GM18511 (cell line): ENCODE measurements around the gene TTLL13.
A peak's percentile ranks its signal among the peaks of the same experiment; 100 is the strongest.
"Not testable (repeated sequence)": the region's sequence is repeated elsewhere in the genome, so short reads cannot be mapped to it uniquely, and the experiment has no call there.

Source experiments
- ATAC-seq: cut with Tn5 transposase; IDR thresholded peaks from one replicate; pipeline ENCODE4 v1.9.1; 2021; ENCODE audit warnings: mild to moderate bottlenecking, moderate library complexity; ENCODE audit not compliant: unreplicated experiment

TTLL13 gene

GRCh38 chr15:90234096-90234988, 15.0 kb upstream of the TTLL13 start, which contains the start of gene GDPGP1:
GDPGP1 (plus strand) TSS chr15:90234209; CDS start chr15:90240909, 6,700 bp downstream.
- ATAC-seq, result peak; percentile 66

GRCh38 chr15:90239371-90239770, 10.0 kb upstream of the TTLL13 start:
- no peak for ATAC-seq

DNA sequence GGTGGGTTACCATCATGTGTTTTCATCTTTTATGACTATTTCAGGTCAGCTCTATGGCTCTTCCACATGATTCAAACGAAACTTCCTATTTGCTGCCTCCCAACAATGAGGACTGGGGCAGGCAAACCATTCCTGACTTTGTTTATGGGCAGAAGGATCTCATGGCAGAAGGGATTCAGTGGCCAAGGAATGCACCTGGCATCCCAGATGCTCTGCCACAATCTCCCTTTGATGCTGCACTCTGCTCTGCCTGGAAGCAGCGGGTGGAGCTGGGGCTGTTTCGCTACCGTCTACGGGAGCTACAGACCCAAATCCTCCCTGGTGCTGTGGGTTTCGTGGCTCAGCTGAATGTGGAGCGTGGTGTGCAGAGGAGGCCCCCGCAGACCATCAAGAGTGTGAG, 8.5 kb upstream of the TTLL13 start:
- no peak for ATAC-seq

- no peak for ATAC-seq
Measured at GRCh38 chr15:90241343-90242192, 7.8 kb upstream of the TTLL13 start.

DNA sequence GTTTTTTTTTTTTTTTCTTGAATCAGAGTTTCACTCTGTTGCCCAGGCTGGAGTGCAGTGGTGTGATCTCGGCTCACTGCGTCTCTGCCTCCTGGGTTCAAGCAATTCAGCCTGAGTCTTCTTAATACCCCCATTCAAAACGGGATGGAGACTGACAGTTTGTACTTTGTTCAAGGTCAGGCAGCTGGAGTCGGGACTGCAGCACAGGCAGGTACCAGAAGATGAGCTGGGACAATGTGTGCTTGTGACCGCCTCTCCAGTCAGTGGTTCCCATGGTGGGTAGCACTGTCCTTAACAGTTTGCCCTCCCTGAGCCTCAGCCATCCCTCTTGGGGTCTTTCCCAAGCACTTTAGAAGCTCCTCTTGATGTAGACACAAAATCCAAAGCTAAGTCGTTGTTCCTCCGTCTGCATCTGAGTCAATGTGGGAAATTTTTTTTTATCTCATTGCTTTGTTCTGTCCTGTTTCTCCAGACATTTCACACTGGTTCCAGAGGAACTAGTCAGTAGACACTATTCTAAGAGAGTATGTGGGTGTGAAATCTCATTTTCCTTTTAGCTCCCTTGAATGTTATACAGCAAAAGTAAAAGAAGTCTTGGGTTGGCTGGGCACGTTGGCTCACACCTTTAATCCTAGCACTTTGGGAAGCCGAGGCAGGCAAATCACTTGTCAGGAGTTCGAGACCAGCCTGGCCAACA, 5.3 kb upstream of the TTLL13 start:
- no peak for ATAC-seq

GRCh38 chr15:90248789-90249202, 560 bp upstream of the TTLL13 start:
- no peak for ATAC-seq

DNA sequence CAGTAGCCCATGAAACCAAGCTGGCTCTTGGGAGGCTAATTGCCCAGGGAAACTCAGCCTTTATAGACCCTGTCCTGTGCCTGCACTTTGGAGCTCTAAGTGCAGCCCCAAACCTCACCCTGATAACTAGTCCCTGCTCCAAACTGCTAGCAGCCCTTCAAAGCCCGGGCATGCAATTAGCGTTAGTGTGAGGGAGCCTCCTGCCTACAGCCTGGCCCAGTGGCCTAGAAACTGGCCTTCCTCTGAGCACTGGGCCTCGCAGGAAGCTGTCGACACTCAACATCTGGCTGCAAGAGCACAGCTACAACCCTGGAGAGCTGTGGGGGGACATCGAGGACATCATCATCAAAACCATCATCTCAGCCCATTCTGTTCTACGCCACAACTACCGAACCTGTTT, 8.4 kb downstream of the TTLL13 start:
- ATAC-seq, result no peak

GRCh38 chr15:90259524-90259923, 10.2 kb downstream of the TTLL13 start:
- ATAC-seq, result no peak

DNA sequence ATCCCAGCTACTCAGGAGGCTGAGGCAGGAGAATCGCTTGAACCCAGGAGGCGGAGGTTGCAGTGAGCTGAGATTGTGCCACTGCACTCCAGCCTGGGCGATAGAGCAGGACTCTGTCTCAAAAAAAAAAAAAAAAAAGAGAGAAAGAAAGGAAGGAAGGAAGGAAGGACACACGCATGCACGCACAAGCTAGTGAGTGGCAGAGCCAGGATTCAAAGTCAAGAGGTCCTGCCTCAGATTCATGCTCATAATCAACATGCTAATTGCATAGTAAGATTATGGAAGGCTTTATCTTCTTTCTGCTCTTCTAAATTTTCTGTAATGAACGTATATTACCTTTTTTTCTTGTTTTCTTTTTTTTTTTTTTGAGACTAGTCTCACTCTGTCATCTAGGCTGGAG, 11.4 kb downstream of the TTLL13 start:
- ATAC-seq, result not testable (repeated sequence)

DNA sequence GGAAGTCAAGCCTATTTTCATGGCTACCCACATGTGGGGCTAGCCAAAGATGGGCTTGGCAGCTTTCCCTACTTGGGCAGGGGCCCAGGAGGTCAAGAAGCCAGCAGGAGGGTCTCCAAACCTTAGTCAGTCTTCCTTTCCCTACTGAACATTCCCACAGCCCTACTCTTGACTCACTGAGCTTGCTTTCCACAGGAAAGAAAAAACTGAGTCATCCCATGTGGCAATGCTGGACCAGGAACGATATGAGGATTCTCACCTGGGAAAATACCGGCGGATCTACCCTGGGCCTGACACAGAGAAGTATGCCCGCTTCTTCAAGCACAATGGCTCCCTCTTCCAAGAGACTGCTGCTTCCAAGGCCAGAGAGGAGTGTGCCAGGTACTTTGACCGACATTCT, 12.5 kb downstream of the TTLL13 start:
- no peak for ATAC-seq

- ATAC-seq, result no peak
Measured at GRCh38 chr15:90262426-90262825, 13.1 kb downstream of the TTLL13 start.

- ATAC-seq, result no peak
Measured at GRCh38 chr15:90264671-90265070, 15.3 kb downstream of the TTLL13 start.

DNA sequence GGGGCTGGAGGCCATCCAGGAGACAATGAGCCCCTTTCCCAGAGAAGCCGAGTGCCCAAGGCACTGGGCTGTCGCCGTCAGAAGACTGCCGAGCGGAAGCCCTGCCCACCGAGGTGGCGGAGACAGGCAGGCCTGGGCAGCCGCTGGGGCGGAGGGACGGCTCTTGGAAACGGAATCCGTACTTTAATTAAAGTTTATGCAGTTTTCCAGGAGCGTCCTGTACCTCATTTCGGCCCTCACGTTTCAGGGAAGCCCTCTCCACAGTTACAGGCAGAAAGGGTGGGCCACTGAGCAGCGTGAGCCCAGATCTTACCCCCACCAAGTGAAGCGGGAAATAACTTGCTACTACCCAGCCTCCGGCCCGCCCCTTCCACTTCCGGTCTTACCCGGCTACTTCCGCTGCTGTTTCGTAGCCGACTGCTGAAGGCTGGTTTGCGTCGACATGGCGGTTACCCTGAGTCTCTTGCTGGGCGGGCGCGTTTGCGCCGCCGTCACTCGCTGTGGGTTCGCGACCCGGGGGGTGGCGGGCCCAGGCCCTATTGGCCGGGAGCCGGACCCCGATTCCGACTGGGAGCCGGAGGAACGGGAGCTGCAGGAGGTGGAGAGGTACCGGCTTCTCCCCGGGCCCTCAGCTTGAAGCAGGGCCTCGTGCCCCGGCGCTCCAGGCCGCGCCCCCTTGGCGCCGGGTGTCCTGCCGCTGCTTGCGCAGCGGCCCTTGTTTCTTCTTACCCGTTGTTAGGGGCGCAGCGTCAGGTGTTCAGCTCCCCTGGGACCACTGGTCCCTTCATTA, 16.1 kb downstream of the TTLL13 start, which contains the start of gene NGRN:
NGRN (plus strand) TSS at position 402 of the 790 bp plus-strand sequence; CDS start at position 443, 41 bp downstream.
- ATAC-seq, result peak; percentile 96

DNA sequence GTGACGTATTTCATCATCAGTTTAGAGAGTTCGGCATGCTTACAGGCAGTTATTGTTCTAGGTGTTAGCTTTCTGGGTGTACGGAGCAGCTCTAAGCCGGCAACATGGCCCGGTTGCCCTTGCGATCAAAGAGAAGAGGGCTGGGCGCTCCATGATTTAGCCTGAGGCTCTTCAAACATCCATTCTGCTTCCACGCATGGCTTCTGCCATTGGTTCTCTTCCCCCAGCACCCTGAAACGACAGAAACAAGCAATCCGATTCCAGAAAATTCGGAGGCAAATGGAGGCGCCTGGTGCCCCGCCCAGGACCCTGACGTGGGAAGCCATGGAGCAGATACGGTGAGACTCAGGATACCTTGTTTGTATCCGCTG, 16.7 kb downstream of the TTLL13 start:
- ATAC-seq, result peak; percentile 15

DNA sequence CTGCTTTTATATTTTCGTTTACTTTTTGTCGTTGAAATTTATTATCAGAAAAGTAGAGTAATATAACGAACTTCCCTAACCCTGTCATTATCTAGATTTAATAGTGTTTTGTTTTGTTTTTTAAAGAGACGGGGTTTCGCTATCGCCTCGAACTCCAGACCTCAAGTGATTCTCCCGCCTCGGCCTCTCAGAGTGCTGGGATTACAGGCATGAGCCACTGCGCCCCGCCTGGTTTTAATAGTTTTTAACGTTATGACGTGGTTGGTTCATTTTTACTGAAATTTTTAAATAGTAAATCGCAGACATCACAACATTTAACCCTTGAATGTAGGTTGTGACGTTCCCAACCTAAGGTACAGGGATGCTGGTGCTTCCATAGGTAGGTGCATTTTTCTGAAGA, 17.1 kb downstream of the TTLL13 start:
- no peak for ATAC-seq

DNA sequence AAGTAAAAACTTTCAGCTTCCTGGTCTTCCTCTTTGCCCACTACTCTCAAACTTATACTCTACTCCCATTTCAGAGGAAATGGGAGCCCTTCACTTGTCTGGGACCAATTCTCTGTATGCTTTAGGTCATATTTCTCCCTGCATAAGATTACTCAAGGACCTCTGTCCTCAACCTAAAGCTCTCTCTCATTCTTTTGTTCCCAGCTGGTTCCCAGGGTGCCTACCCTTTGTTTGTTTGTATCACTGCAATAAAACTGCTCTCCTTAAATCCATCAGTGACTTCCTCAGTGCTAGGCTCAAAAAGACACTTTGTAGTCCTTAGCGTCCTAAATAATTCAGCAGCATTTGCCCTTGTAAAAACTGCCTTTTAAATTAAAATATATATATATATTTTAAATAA, 19.1 kb downstream of the TTLL13 start:
- ATAC-seq, result no peak

DNA sequence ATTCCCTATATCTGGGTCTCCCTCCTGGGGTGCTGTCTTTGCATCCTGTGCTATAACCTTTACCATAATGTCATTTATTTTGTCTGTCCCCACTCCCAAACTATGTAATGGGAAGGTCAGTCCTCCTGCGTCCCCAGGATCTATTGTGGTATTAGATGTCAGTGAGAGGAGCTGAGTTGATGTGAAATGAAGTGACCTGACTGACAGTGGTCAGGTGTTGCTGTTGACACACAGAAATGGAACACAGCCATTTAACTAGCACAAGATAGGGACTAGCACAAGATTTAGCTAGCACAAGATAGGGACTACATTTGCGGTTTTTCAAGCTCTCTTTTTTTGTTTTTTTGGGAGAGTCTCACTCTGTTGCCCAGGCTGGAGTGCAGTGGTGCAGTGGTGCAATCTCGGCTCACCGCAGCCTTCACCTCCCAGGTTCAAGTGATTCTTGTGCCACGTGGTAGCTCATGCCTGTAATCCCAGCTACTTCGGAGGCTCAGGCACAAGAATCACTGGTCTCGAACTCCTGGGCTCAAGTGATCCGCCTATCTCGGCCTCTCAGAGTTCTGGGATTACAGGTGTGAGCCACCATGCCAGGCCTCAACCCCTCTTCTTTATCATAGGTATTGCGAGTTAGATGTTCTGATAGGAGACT, 21.3 kb downstream of the TTLL13 start:
- no peak for ATAC-seq

DNA sequence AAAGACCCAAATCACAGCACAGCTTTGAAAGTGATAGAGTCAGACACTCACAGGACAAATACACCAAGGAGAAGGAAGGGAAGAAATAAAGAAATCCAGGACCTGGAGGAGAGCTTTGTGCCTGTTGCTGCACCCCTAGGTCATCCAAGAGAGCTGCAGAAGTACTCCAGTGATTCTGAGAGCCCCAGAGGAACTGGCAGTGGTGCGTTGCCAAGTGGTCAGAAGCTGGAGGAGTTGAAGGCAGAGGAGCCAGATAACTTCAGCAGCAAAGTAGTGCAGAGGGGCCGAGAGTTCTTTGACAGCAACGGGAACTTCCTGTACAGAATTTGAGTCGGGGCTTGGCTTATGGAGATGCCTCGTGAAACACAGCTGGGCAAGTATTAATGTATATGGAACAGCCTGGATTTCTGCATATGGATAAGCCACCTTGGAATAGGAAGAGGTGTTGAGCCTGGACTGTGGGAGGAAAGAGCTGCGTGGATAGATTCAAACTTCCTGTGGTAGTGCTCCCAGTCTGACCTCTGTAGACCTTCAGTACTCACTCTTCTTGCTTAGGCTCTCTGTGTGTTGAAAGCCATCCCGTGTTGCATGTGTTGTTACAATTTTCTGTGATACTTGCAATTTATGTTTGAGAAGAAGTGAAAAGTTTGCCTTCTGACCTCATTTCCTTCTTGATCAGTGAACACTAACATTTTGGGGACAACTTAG, 22.3 kb downstream of the TTLL13 start:
- ATAC-seq, result no peak

GRCh38 chr15:90278467-90278866, 29.1 kb downstream of the TTLL13 start:
- not testable (repeated sequence) for ATAC-seq
